ENCODE measurements around the gene RNASE7. TPM values are rescaled to one million over a fixed set of nuclear protein-coding genes. Genes with fewer than 3 reads are reported as not detected.

RNASE7 gene
- total and polyA plus RNA-seq, 9 donors, result 0.13 to 0.27 (median 0.18) TPM; not detected in 6

DNA sequence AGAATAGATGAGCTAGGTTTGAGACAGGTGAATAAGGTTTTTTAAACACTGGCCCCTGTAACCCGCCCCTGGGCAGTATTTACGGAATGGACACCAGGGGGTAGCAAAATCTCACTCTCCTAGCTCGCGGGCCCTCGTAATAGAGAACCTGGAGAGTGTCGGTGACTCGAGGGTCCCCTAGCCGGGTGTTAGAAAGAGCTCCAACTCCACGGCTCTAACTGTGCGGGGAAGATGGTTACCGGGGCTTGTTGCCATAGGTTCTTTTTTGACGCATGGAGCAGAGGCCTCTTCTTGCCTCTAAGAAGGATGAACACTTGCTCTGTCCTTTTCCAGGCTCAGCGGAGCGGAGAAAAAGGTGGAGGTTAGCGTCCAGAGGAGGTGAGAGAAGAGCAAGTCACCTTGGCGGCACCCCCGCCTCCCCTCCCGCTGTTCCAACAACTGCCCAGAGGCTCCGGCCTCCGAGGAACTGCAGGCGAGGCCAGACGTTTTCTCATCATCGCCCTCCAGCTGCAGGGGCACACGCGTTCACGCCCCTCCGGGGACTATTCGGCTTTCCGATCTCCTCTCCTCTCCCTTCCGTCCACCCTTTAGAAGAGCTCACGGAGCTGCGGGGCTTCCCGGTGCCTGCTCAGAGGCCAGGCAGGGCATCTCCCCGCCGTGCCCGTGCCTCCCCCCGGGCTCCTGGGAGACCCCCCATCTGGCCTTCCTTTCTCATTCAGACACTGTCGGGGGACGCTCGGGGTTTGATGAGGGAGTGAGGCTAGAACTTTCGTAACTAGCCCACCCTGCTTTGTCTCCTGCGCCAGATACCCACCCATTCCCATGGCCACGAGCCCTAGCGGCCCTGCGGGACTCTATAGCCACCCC lies 26.6 kb downstream of the RNASE7 start:
- Histone ChIP-seq H3K27me3 (ENCODE audit: control insufficient read depth, insufficient read depth, low read length) (no peaks in the 10 kb centered on the region), H3K9me3 (replicated peaks; ENCODE audit: control insufficient read depth, low read depth, low read length) (no peaks in the 10 kb centered on the region), H3K4me1 (ENCODE audit: control insufficient read depth, insufficient read depth, low read length) (peaks cover 43% of the 10 kb centered on the region), H3K27ac (ENCODE audit: low read length) (peak overlapping the region; percentile 97), H3K36me3 (ENCODE audit: control insufficient read depth, insufficient read depth, low read length) (peaks cover 15% of the 10 kb centered on the region), H3K4me3 (ENCODE audit: low read length) (peak overlapping the region; percentile 77)
- under 1% methylated on average over 25 of the region's 45 CpGs for WGBS (ENCODE audit: insufficient coverage)
- peak; percentile 86 for DNase-seq

DNA sequence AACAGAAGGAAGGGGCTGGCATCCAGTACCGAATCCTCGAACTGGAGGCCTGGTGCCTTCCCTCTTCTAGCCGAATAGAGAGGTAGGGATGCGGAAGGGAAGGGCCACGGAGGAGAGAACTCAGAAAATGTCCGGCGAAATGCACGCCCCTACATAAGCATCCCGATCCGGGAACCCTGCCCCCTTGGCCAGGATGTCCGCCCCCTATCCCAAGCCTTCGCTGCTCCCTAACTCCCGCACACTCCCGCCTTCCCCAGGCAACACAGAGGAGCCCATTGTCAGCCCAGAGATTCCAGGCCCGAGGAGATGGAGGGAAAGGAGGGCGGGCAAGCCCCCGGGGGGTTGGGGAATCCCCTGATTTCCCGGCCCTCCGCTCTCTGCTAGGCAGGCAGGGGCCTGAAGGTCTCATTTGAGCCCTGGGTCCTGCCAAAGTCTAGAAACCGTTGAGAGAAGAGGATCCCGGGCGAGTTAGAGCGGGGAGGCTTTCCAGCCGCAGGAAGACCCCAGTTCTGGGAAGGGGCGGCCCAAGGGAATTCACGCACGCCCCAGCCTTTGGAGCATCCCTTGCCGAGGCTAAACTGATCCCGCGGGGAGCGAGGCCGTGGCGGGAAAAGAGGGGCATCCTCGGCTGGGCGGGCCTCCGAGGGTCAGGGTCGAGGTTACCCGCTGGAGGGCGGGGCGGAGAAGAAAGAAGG lies 27.4 kb downstream of the RNASE7 start:
- 0% methylated on average over 29 of the region's 40 CpGs for WGBS (ENCODE audit: insufficient coverage)
- peak overlapping the region; percentile 97 for H3K27ac ChIP-seq (ENCODE audit: low read length)
- peak overlapping the region; percentile 77 for H3K4me3 ChIP-seq (ENCODE audit: low read length)
- no peaks in the 10 kb centered on the region for H3K9me3 ChIP-seq (replicated peaks; ENCODE audit: control insufficient read depth, low read depth, low read length)
- peaks cover 47% of the 10 kb centered on the region for H3K4me1 ChIP-seq (ENCODE audit: control insufficient read depth, insufficient read depth, low read length)
- DNase-seq, result peak; percentile 92
- H3K27me3 ChIP-seq (ENCODE audit: control insufficient read depth, insufficient read depth, low read length), result no peaks in the 10 kb centered on the region
- H3K36me3 ChIP-seq (ENCODE audit: control insufficient read depth, insufficient read depth, low read length), result peaks cover 23% of the 10 kb centered on the region

DNA sequence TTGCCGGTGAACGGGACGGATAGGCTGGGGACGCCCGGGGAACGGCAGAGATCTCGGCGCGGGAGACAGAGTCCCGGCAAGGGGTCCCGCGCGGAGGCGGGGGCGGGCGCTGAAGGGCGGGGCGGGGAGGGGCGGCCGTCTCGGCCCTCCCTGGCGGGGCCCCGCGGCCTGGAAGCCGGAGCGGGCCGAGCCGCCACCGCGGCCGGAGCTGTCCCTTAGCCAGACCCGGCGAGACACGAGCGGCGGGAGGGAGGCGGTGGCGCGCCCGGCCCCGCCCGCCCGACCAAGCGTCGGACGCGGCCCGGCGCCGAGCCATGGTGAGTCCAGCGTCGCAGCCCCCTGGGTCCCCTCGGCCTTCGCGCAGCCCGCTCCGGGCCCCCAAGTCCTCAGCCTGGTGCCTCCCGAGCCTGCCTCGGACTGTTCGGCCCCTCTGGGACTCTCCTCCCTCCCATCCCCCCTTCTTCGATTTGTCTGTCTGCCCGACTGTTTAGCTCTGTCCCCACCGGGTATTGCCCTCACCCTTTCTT lies 28.0 kb downstream of the RNASE7 start, which contains the start of gene ARHGEF40:
TSS of gene ARHGEF40 (plus strand) at position 222 of the 527 bp plus-strand sequence. CDS start at position 315, 93 bp downstream.
- H3K36me3 ChIP-seq (ENCODE audit: control insufficient read depth, insufficient read depth, low read length), result peaks cover 29% of the 10 kb centered on the region
- WGBS (ENCODE audit: insufficient coverage), result under 1% methylated on average over 61 of the region's 63 CpGs
- no peaks in the 10 kb centered on the region for H3K9me3 ChIP-seq (replicated peaks; ENCODE audit: control insufficient read depth, low read depth, low read length)
- peak; percentile 90 for DNase-seq
- peak within 1 kb of the TSS; percentile 84 for H3K4me3 ChIP-seq (ENCODE audit: low read length)
- peak within 1 kb of the TSS; percentile 97 for H3K27ac ChIP-seq (ENCODE audit: low read length)
- H3K27me3 ChIP-seq (ENCODE audit: control insufficient read depth, insufficient read depth, low read length), result no peaks in the 10 kb centered on the region
- peaks cover 47% of the 10 kb centered on the region for H3K4me1 ChIP-seq (ENCODE audit: control insufficient read depth, insufficient read depth, low read length)

DNA sequence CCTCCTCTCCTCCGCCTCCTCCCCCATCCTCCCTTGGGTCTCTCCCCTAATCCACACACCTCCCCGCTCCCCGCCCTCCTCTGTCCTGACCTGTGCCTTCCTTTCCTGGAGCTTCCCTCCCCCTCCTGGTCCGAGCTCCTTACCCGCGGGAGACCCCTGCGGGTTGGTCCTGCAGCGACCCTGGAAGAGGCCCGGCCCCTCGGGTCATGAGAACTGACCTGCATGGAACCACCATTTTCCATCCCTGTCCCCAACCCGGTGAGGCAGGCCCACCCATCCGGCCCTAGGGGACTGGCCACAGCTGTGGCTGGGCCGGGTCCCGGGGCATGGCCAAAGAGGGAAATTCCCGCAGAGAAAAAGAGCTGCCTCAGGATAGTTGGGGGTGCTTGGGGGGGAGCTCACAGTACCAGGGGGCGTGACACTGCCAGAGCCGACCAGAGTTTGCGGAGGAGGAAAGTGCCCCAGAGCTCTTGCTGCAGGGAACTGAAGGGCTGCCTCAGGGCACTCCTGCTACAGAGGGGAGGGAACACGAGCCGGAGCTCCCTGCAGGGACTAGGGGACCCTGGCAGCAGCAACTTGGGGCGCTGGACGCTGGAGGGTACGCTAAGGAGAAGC lies 28.6 kb downstream of the RNASE7 start:
- Histone ChIP-seq H3K27ac (ENCODE audit: low read length) (peak overlapping the region; percentile 92), H3K4me1 (ENCODE audit: control insufficient read depth, insufficient read depth, low read length) (peaks cover 47% of the 10 kb centered on the region), H3K9me3 (replicated peaks; ENCODE audit: control insufficient read depth, low read depth, low read length) (no peaks in the 10 kb centered on the region), H3K36me3 (ENCODE audit: control insufficient read depth, insufficient read depth, low read length) (peaks cover 35% of the 10 kb centered on the region), H3K4me3 (ENCODE audit: low read length) (peak overlapping the region; percentile 84), H3K27me3 (ENCODE audit: control insufficient read depth, insufficient read depth, low read length) (no peaks in the 10 kb centered on the region)
- WGBS (ENCODE audit: insufficient coverage), result 1% methylated on average over 23 of the region's 23 CpGs
- DNase-seq, result peak; percentile 78

DNA sequence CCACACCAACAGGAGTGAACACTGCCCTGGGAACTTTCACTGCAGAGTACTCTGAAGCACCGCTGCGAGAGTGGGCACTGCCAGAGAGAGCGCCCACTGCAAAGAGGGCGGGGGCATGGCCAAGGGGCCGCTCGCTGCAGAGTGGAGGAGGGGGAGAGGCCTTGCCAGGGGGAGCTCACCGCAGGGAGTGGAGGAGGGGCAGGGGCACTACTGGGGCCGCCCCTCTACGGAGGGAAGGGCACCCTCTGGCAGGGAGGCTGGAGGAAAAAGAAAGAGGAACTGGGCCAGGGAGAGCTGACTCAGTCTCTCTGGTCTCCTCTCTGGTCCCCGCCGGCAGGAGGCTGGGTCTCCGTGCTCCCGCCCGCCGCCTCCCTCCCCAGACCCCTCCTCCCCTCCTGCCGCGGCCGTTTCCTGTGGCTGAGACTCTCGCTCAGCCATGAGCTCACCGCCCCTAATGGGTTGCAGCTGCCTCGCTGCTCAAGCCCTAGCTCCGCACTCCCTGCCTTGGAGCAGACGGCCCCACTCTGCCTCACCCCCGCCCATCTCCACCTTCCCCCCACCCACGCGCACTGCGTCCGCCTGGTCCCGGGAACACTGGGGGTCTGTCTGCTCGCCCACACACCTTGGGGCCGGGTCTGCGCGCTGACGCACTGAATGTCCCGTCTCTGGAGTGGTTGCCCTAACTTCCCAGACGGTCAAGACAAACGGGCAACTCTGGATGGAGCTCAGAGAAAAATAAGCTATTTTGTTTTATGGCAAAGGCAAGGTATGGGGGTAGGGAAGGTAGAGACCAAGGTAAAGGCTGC lies 29.3 kb downstream of the RNASE7 start:
- no peaks in the 10 kb centered on the region for H3K9me3 ChIP-seq (replicated peaks; ENCODE audit: control insufficient read depth, low read depth, low read length)
- H3K27ac ChIP-seq (ENCODE audit: low read length), result peak overlapping the region; percentile 92
- peak; percentile 99 for DNase-seq
- peaks cover 42% of the 10 kb centered on the region for H3K36me3 ChIP-seq (ENCODE audit: control insufficient read depth, insufficient read depth, low read length)
- under 1% methylated on average over 27 of the region's 37 CpGs for WGBS (ENCODE audit: insufficient coverage)
- H3K4me3 ChIP-seq (ENCODE audit: low read length), result peak overlapping the region; percentile 84
- peaks cover 47% of the 10 kb centered on the region for H3K4me1 ChIP-seq (ENCODE audit: control insufficient read depth, insufficient read depth, low read length)
- H3K27me3 ChIP-seq (ENCODE audit: control insufficient read depth, insufficient read depth, low read length), result no peaks in the 10 kb centered on the region

DNA sequence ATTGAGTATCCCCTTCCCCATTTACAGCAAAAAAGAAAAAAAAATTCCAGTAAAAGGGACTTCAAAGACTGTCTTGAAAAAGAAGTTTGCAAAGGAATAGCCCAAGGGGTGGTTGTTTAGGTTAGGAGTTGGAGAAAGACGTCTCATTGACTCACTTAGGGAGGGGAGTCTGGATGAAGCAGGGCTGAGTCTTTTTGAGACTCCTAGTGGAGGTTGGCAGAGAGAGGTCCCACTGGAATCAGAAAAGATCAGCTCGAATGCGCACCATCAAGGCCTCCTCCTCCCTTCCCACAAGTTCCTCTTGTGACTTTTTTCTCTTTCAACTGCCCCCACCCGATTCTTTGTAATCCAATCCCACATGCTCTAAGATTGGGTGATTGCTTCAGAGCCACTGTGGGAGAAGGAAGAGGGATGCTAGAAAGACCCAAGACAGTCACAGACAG lies 29.9 kb downstream of the RNASE7 start:
- Histone ChIP-seq H3K4me1 (ENCODE audit: control insufficient read depth, insufficient read depth, low read length) (peaks cover 47% of the 10 kb centered on the region), H3K9me3 (replicated peaks; ENCODE audit: control insufficient read depth, low read depth, low read length) (no peaks in the 10 kb centered on the region), H3K36me3 (ENCODE audit: control insufficient read depth, insufficient read depth, low read length) (peaks cover 48% of the 10 kb centered on the region), H3K27ac (ENCODE audit: low read length) (peak overlapping the region; percentile 92), H3K27me3 (ENCODE audit: control insufficient read depth, insufficient read depth, low read length) (no peaks in the 10 kb centered on the region), H3K4me3 (ENCODE audit: low read length) (peak overlapping the region; percentile 84)
- peak; percentile 88 for DNase-seq
- WGBS (ENCODE audit: insufficient coverage), result 0% methylated on average over 1 of the region's 4 CpGs

DNA sequence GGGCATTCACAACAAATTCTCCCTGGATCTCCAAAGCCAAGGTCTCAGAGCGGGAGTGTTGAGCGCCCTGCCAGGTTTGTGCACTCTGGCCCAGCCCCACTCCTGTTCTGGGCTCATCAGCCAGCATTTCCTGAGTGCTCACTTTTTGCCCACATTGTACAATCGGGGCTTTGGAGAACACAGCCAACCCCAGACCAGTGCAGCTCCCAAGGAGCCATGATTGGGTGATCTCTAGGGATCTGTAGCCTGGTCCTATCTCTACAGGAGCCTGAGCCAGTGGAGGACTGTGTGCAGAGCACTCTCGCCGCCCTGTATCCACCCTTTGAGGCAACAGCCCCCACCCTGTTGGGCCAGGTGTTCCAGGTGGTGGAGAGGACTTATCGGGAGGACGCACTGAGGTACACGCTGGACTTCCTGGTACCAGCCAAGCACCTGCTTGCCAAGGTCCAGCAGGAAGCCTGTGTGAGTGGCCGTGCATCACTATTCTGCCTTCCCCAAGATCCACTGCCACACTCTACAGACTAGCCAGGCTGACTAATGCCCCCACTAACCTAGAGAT lies 30.7 kb downstream of the RNASE7 start:
- H3K36me3 ChIP-seq (ENCODE audit: control insufficient read depth, insufficient read depth, low read length), result peaks cover 57% of the 10 kb centered on the region
- H3K9me3 ChIP-seq (replicated peaks; ENCODE audit: control insufficient read depth, low read depth, low read length), result no peaks in the 10 kb centered on the region
- H3K4me3 ChIP-seq (ENCODE audit: low read length), result no peak overlapping the region
- 86% methylated on average over 7 of the region's 9 CpGs for WGBS (ENCODE audit: insufficient coverage)
- no peaks in the 10 kb centered on the region for H3K27me3 ChIP-seq (ENCODE audit: control insufficient read depth, insufficient read depth, low read length)
- no peak for DNase-seq
- peaks cover 47% of the 10 kb centered on the region for H3K4me1 ChIP-seq (ENCODE audit: control insufficient read depth, insufficient read depth, low read length)
- H3K27ac ChIP-seq (ENCODE audit: low read length), result peak overlapping the region; percentile 92

DNA sequence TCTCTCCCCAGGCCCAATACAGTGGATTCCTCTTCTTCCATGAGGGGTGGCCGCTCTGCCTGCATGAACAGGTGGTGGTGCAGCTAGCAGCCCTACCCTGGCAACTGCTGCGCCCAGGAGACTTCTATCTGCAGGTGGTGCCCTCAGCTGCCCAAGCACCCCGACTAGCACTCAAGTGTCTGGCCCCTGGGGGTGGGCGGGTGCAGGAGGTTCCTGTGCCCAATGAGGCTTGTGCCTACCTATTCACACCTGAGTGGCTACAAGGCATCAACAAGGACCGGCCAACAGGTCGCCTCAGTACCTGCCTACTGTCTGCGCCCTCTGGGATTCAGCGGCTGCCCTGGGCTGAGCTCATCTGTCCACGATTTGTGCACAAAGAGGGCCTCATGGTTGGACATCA lies 31.8 kb downstream of the RNASE7 start:
- DNase-seq, result no peak
- WGBS (ENCODE audit: insufficient coverage), result 87% methylated on average over 8 of the region's 9 CpGs
- H3K4me1 ChIP-seq (ENCODE audit: control insufficient read depth, insufficient read depth, low read length), result peaks cover 40% of the 10 kb centered on the region
- H3K27me3 ChIP-seq (ENCODE audit: control insufficient read depth, insufficient read depth, low read length), result no peaks in the 10 kb centered on the region
- H3K36me3 ChIP-seq (ENCODE audit: control insufficient read depth, insufficient read depth, low read length), result peaks cover 67% of the 10 kb centered on the region
- no peak overlapping the region for H3K4me3 ChIP-seq (ENCODE audit: low read length)
- no peaks in the 10 kb centered on the region for H3K9me3 ChIP-seq (replicated peaks; ENCODE audit: control insufficient read depth, low read depth, low read length)
- no peak overlapping the region for H3K27ac ChIP-seq (ENCODE audit: low read length)

Data from muscle of leg (tissue), 11 donors.